Retinal pigment epithelial cell (primary cell): Measurements from ENCODE around the gene ETV3.

Experiments used
- DNase-seq: peaks from one replicate; pipeline ENCODE4 v3.0.0-alpha.2; 2010; ENCODE audit warnings: low read depth
- H3K4me3 ChIP-seq: 2 replicates; pipeline ENCODE4 v1.5.1; 2011; ENCODE audit warnings: mild to moderate bottlenecking, low read length, control low read depth, moderate library complexity
- TF ChIP-seq, protein P1 (sequence below): conservative IDR thresholded peaks from 2 replicates; pipeline ENCODE4 v1.5.1; 2011; ENCODE audit warnings: low read depth, low read length, control low read depth, inconsistent platforms

ETV3 gene

GRCh38 chr1:157091668-157092273, 46.4 kb downstream of the ETV3 start:
- no peak overlapping the region for H3K4me3 ChIP-seq
- TF ChIP-seq, protein P1, sequence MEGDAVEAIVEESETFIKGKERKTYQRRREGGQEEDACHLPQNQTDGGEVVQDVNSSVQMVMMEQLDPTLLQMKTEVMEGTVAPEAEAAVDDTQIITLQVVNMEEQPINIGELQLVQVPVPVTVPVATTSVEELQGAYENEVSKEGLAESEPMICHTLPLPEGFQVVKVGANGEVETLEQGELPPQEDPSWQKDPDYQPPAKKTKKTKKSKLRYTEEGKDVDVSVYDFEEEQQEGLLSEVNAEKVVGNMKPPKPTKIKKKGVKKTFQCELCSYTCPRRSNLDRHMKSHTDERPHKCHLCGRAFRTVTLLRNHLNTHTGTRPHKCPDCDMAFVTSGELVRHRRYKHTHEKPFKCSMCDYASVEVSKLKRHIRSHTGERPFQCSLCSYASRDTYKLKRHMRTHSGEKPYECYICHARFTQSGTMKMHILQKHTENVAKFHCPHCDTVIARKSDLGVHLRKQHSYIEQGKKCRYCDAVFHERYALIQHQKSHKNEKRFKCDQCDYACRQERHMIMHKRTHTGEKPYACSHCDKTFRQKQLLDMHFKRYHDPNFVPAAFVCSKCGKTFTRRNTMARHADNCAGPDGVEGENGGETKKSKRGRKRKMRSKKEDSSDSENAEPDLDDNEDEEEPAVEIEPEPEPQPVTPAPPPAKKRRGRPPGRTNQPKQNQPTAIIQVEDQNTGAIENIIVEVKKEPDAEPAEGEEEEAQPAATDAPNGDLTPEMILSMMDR = no peak
- DNase-seq = no peak

DNA sequence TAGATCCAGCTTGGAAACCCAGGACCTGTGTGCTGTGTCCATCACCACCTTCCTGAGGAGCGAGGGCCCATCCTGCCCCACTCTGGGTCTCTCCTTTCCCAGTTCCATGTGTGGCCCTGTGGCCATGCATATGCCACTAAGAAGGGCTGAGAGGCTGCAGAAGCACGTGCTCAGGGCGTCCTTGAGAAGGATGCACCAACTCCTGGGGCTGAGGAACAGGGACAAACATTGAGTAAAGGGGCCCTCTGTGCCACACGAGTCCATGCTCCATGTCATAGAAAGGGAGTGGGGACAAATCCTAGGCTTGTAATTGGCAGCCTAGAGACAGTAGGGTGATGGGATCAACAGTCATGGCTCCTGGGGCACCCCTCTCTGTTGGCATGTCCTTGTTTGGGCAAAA, 47.0 kb downstream of the ETV3 start:
- DNase-seq = no peak
- TF ChIP-seq, protein P1 = no peak

GRCh38 chr1:157090771-157091170, 47.4 kb downstream of the ETV3 start:
- no peak overlapping the region for H3K4me3 ChIP-seq
- no peak for DNase-seq
- TF ChIP-seq, protein P1 = no peak

More for the DNA sequence above, 47.0 kb downstream of the ETV3 start:
- H3K4me3 ChIP-seq = no peak overlapping the region

DNA sequence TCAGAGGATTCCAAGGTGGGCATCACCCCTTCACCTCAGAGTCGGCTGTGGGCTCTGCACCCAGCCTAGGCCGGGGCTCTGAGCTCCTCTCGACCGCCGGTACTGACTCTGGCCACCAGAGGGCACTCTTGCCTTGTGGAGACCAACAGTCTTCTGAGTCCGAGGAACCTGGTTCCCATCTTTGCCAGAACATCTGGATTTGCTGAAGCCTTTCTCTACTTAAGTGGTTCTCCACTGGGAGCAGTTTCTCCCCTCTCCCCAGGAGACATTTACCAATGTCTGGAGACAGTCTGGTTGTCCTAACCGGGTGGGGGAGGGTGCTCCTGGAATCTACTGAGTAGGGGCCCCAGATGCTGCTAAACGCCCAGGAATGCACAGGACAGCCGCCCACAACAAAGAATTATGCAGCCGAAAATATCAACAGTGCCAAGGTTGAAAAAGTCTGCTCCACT, 48.0 kb downstream of the ETV3 start:
- TF ChIP-seq, protein P1 = peak; percentile 91
- no peak overlapping the region for H3K4me3 ChIP-seq
- DNase-seq = peak; percentile 10

GRCh38 chr1:157089789-157090188, 48.4 kb downstream of the ETV3 start:
- H3K4me3 ChIP-seq = no peak overlapping the region
- DNase-seq = no peak
- TF ChIP-seq, protein P1 = no peak

- no peak for DNase-seq
- H3K4me3 ChIP-seq = no peak overlapping the region
- TF ChIP-seq, protein P1 = no peak
Observed at GRCh38 chr1:157088607-157089006, 49.6 kb downstream of the ETV3 start.

DNA sequence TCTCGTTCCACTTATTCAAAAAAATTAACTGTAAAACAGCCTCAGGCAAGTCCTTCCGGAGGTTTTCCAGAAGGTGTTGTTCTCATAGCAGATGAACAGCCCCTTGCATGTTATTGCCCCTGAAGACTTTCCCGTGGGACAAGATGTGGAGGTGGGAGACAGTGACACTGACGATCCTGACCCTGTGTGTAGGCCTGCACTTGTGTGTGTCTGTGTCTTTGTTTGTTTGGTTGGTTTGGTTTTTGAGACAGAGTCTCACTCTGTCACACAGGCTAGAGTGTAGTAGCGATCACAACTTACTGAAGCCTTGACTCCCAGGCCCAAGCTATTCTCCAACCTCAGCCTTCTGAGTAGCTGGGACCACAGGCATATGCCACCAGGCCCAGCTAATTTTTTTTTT, 51.2 kb downstream of the ETV3 start:
- DNase-seq = no peak
- H3K4me3 ChIP-seq = no peak overlapping the region
- TF ChIP-seq, protein P1 = no peak
